Measurements from ENCODE around the gene UTP11.
A peak's percentile ranks its signal among the peaks of the same experiment; 100 is the strongest.

Gene UTP11

DNA sequence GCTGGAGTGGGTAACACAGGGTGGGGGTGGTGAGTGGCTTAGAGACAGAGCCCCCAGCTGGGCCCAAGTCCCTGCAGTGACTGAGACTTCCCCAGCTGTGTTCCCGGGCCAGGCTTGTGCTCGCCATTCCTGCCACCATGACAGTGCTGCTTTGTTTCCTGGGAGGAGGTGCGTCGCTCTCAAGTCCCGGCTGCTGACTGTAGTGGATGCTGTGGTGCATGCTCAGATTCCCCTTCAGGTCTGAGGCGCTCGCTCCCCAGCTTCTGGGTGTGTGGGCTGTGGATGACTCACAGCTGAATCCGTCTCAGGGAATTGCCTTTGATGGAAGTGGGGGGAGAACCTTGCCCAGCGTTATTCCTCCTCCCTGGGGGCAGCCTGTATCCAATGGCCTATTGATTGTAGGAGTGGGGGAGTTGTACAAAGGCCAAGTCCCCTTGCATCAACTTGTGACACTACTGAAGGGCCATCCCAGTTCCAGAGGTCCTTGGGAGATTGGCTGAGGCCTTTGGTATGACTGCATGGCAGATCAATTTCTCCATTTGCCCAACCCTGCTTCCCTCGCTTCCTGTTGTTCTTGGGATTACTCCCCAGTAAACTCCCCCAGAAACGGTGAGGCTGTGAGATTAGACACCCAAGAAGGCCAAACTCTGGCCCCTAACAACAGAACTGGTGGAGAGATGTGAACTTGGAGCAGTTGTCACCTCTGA lies 51.8 kb downstream of the UTP11 start:
- peak; percentile 51 for FAIRE-seq
- DNase-seq (ENCODE audit: insufficient read length, low spot score) = peak; percentile 68

DNA sequence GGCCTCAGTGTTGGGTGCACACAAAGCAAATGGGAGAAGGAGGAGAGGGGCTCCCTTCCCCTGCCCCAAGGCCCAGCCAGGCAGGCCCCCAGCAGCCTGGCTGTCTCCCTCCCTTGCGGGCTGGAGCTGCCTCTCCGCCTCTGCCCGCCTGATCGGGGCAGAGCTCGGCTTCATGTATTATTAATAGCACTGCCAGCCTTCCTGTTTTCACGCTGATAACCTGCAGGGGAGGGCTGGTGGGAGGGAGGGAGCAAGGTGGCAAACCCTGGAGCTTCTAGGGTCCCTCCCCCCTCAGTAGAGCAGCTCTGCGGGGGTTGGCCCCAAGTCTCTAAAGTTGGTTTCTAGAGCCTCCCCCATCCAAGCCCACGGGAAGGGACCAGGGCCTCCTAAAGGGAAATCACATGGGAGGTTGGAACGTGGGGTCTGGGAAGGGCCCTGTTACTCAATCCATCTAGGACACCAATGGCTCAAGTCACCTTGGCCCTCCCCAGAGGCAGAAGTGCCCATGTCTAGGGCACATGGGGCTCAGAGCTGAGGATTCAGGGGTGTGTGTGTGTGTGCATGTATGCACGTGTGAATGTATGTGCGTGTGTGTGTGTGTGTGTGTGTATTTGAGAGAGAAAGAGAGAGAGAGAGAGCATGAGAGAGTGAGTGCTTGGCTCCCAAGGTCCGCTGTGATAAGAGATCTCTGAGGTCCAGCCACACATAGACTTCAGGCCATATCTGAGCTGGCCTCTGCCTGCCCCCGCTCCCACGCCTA lies 55.9 kb downstream of the UTP11 start:
- FAIRE-seq (no peak), DNase-seq (ENCODE audit: insufficient read length, low spot score) (no peak)

DNA sequence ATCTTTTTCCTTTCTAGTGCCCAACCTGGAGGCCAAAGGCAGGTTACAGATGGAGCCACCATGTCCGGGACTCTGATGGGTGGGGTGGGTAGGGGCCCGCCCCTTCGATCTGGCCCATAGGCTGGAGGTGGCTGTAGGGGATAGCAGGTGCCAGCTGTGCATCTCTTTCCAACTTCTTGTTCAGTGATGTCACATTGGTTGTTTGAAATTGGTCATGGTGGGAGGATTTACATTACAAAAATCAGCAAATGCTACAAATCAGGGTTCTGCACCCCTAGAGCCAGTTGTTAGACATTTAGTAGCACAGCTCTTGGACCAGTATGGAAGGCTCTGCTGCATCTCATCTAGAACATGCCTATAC lies 56.4 kb downstream of the UTP11 start:
- FAIRE-seq (no peak), DNase-seq (ENCODE audit: insufficient read length, low spot score) (no peak)

DNA sequence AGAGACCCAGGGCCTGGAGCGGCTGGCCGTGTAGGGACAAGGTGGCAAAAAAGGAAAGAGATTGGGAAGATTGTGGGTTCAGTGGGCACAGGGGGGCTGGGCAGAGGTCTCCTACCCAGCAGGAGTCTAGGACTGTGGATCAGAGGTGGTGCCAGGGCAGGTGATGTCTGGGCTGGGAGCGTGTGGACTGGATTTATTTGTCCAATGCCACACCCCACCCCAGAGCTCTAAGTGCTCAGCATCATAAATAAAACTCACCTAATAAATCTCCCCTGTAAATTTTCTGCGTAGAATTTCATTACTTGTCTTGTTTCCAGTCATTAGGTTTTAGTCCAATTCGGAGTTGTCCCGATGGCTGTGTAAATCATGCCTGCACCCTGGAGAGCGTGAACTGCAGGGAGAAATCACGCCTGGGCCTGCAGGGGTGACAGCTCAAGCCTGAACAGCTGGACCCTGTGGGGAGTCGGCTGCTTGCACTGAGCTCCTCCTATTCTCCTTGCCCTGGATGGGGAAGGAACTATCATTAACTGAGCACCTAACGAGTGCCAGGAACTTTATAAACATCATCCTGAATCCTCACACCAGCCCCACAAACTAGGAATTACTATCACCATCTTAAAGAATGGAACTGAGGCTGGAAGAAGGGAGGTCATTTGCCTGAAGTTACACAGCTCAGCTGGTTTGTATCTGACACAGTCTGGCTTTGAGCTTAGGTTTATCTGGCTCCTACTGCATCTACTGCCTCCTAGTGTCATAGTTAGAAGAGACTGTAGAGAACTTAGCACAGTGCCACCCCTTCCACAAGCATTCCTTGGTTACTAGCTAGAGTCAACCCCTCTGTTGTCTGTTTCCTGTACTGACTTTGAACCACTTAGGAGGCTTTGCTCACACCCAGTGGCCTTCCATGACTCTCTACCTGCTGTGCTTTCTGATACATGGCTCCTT lies 59.0 kb downstream of the UTP11 start:
- DNase-seq (ENCODE audit: insufficient read length, low spot score) (peak; percentile 19), FAIRE-seq (peak; percentile 4)

DNA sequence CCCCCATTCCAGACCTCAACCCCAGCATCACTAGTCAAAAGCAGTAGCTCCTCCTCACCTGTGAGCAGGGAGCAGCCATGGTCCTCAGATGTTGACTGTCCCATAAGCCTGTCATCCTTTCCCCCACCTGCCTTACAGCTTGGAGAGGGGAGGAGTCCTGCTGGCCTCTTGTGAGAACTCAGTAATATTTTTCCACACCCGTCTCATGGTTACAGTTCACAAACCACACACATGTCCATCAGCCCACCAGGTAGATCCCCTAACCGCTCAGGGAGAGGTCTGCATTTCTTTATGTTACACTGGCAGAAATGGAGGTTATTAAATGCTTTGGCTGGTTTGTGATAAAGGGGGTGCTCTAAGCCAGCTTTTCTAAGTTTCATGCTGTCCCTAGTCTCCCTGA lies 60.3 kb downstream of the UTP11 start:
- FAIRE-seq (no peak), DNase-seq (ENCODE audit: insufficient read length, low spot score) (no peak)

DNA sequence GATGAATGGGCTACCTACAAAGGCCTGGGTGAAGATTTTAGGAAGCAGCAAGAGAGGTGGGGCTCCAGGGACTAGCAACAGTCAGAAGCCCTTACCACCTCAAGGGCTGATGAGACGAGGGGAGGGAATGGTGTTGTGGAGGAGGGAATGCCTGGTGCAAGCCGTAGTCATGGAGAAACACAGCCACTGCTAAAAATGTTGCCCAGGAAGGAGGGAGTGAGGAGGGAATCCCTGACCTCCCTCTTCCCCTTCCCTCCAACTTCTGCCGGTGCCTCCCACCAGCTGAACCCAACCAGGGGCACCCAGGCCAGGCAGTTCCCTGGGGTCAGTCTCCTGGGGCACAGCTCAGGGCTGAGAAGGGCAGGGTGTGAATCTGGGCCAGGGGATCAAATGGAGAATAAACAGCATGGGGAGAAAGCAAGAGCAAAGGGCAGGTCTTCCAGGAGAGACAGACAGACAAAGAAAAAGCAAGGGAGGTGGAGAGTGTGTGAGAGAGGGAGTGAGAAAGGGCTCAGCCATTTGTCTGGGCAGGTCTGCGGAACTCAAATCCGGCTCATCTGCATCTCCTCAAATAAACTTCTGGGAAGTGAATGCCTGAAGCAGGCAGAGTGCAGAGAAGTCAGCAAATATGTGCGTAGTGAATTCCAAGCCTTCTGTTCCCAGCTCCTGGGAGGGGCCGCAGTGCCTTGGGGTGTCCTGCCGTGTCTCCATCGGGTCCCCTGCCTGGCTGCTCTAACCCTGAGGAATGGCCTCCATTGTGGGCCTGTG lies 61.2 kb downstream of the UTP11 start:
- no peak for FAIRE-seq
- no peak for DNase-seq (ENCODE audit: insufficient read length, low spot score)

DNA sequence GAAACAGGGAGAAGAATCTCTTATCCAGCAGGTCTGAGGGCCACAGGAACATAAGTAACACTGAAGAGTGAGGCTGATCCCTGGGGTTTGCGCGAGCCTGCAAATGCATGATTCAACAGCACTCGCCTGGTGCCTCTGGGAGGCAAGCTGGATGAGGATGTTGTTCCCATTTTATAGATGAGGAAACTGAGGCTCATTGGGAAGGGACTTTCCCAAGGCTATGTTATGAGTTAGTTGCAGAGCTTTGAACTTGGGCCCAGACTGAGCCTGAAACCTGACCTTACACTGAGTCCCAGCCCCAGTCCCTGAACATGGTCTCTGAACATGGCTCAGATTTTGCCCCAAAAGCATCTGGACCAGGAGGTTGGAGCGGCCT lies 61.8 kb downstream of the UTP11 start:
- DNase-seq (ENCODE audit: insufficient read length, low spot score) (no peak), FAIRE-seq (no peak)

All from HTR-8/SVneo (cell line).